ENCODE measurements around the gene FANCG. TPM values are rescaled to one million over a fixed set of nuclear protein-coding genes. Genes with fewer than 3 reads are reported as not detected.

FANCG gene
- total RNA-seq, 1 experiment from 2014 or later: 108 TPM

GRCh38 chr9:35102769-35103659, 23.3 kb upstream of the FANCG start, which contains the start of gene STOML2 (continued):
- TF ChIP-seq ARID4B (CRISPR knock-in tag; IDR thresholded peaks at IDR 0.05; ENCODE audit: borderline replicate concordance): peak; percentile 76; the same call in 1 of the 2 replicates
- no peak for TF ChIP-seq ZNF138 (CRISPR knock-in tag; conservative IDR thresholded peaks at IDR 0.05)
- no peak for TF ChIP-seq ZMAT4 (CRISPR knock-in tag; IDR thresholded peaks at IDR 0.05)
- peak; percentile 82; the same call in 1 of the 2 replicates for TF ChIP-seq CREM (CRISPR knock-in tag; IDR thresholded peaks at IDR 0.05)
- peak; percentile 85 for TF ChIP-seq GABPB1 (CRISPR knock-in tag; IDR thresholded peaks at IDR 0.05)
- TF ChIP-seq NFYB (CRISPR knock-in tag; conservative IDR thresholded peaks at IDR 0.05; ENCODE audit: low read depth): peak; percentile 96
- peak; percentile 74 for TF ChIP-seq SP1 (CRISPR knock-in tag; conservative IDR thresholded peaks at IDR 0.05)
- no peak for TF ChIP-seq ATF3 (CRISPR knock-in tag; conservative IDR thresholded peaks at IDR 0.05)
- TF ChIP-seq NR2C2 (CRISPR knock-in tag; IDR thresholded peaks at IDR 0.05): peak; percentile 80
- no peak for TF ChIP-seq ZNF416 (CRISPR knock-in tag; IDR thresholded peaks at IDR 0.05)
- TF ChIP-seq CDX4 (CRISPR knock-in tag; IDR thresholded peaks at IDR 0.05; ENCODE audit: borderline replicate concordance): no peak
- TF ChIP-seq ZNF263 (CRISPR knock-in tag; IDR thresholded peaks at IDR 0.05; ENCODE audit: low read depth): no peak
- TF ChIP-seq FOXK1 (CRISPR knock-in tag; IDR thresholded peaks at IDR 0.05): peak; percentile 84; the same call in 1 of the 2 replicates
- peak; percentile 56; the same call in 1 of the 2 replicates for TF ChIP-seq HMGXB4 (CRISPR knock-in tag; IDR thresholded peaks at IDR 0.05)
- peak; percentile 82 for TF ChIP-seq MAX (CRISPR knock-in tag; IDR thresholded peaks at IDR 0.05)
- no peak for TF ChIP-seq OVOL2 (CRISPR knock-in tag; IDR thresholded peaks at IDR 0.05; ENCODE audit: borderline replicate concordance)
- TF ChIP-seq ATF6 (CRISPR knock-in tag; IDR thresholded peaks at IDR 0.05): no peak
- no peak for TF ChIP-seq ATF1 (CRISPR knock-in tag; IDR thresholded peaks at IDR 0.05)
- TF ChIP-seq ZNF121 (CRISPR knock-in tag; IDR thresholded peaks at IDR 0.05): no peak
- no peak for TF ChIP-seq FOXJ3 (CRISPR knock-in tag; IDR thresholded peaks at IDR 0.05; ENCODE audit: borderline replicate concordance)
- peak; percentile 39; the same call in 1 of the 2 replicates for TF ChIP-seq FOXP1 (CRISPR knock-in tag; IDR thresholded peaks at IDR 0.05; ENCODE audit: borderline replicate concordance)
- no peak for TF ChIP-seq ZNF425 (CRISPR knock-in tag; conservative IDR thresholded peaks at IDR 0.05)
- TF ChIP-seq SOX15 (CRISPR knock-in tag; IDR thresholded peaks at IDR 0.05): no peak
- TF ChIP-seq E2F5 (CRISPR knock-in tag; IDR thresholded peaks at IDR 0.05): 0 out of 2 replicates have a peak, but pooled peaks have one; percentile 55

Measured in WTC11 (cell line).